GM21447 (cell line): Measurements from ENCODE around the gene ZSCAN2.
A peak's percentile ranks its signal among the peaks of the same experiment; 100 is the strongest.

Experiments
- ATAC-seq: cut with Tn5 transposase; IDR thresholded peaks from one replicate; pipeline ENCODE4 v1.9.1; 2021; ENCODE audit not compliant: unreplicated experiment

Gene ZSCAN2

DNA sequence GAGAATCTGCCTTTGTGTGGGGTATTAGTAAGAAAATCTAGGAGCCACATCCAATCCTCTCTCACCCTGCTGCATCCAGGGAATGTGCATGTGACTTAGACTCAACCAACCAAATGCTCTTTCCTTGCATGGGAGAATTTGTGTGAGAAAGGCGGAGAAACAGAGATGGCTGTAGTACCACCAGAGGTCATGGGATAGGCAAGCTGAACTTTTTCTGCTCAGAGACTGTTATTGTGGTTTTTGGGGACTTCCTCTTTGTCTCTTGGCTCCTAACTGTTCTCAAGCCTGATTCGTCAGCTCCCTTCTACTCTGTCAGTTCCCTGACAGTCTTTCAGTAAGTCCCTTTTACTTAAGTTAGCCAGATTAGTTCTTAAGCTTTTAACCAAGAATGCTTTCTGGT is 2.6 kb upstream of the ZSCAN2 start:
- ATAC-seq = peak; percentile 49

DNA sequence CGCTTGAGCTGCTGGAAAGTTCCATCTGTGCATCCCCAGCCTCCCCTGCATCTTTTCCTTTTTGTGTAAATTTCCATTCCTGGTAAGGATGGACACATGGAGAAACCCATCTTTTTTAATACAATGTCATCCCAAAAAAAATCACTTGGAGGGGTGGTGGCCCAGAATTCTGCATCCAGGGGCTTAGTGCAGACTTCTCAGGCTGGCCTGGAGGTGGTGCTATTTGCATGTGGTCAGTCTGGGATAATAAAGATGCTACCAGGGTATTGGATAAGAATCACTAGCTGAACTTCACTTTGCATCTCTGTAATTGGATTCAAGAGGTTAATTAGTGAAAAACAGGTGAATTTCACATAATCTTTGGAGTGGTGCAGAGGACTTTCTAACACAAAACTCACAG is 1.8 kb upstream of the ZSCAN2 start:
- ATAC-seq = no peak

DNA sequence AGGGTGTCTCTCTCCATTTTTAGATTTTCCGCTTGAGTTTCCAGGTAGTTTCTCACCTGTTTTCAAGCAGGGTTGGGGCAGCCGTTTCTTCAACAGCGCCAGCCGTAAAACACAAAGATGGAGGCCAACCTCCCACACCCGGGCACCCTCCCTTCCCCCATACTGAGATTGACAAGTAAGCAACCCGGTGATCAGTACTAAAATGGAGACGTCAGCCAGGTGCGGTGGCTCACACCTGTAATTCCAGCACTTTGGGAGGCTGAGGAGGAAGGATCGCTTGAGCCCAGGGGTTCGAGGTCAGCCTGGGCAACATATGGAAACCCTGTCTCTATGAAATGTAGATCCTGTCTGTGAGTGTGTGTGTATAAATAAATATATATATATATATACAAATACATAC is 903 bp upstream of the ZSCAN2 start:
- no peak for ATAC-seq

DNA sequence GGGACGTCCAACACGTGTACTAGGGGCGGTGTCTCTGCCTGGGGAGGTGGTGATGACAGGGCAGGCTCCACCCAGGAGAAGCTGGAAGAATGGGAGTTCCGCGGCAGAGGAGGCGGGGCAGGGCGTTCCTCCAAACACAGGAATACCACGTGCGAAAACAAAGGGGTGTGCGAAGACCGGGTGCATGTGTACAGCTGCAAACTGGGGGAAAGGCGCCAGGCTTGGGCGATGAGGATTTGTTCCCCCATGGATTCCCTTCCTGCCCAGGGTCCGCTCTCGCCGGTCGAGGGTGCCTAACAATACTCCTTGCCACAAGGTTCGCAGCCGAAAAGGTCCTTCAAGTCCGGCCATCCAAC is 500 bp upstream of the ZSCAN2 start:
- ATAC-seq = no peak

DNA sequence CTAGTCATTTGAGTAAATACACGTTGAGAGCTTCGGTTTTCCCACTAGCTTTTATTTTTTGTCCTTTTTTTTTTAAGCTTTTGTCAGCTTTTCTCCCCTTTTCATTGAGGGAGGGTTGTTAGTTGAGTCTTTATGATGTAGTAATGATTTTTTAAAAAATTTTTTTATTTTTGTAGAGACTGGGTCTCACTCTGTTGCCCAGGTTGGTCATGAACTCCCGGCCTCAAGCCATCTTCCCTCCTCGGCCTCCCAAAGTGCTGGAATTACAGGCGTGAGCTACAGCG is 688 bp downstream of the ZSCAN2 start:
- ATAC-seq = no peak

DNA sequence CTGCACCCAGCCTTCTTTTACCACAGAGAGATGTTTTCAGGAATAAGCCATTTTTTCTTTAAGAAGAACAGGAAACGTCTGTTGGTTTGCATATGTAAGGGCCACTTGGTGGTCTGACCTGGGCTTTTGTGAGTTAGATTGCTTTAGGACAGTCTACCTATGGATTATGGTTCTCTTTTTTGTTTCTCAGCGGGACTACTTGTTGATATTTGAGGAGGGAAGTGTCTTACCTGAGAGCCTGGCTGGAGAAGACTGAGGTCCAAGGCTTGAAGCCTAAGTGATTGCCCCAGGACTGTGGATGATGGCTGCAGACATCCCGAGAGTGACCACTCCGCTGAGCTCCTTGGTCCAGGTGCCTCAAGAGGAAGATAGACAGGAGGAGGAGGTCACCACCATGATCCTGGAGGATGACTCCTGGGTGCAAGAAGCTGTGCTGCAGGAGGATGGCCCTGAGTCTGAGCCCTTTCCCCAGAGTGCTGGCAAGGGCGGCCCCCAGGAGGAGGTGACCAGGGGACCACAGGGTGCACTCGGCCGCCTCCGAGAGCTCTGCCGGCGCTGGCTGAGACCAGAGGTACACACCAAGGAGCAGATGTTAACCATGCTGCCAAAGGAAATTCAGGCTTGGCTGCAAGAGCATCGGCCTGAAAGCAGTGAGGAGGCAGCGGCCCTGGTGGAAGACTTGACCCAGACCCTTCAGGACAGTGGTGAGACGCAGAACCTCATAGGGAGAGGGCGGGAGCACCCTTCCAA is 3.0 kb downstream of the ZSCAN2 start:
- no peak for ATAC-seq

DNA sequence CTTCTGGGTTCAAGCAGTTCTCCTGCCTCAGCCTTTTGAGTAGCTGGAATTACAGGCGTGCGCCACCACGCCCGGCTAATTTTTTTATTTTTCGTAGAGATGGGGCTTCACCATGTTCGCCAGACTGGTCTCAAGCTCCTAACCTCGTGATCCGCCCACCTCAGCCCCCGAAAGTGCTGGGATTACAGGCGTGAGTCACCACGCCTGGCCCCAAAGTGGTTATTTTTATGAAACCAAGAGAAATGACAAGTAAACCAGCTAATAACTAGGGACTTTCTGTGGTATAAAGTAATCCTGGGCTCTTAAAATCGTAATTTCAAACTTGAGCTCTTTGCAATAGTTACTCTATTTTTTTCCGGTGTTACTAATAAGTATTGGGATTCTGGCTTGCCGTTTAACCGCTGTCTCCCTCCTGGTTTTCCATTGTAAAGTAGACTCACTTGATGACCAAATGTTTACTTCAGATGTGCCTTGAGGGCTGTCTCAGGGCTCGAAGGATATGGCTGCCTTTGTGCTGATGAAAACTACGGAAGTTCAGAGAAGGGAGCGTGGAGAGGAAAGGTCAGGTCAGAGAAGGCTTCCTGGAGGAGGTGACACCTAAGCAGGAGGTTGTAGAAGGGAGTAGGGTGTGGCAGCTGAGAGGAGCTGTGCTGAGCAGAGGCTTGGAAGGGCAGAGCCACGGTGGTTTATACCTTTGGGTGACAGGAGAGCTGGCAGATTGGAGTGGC is 4.2 kb downstream of the ZSCAN2 start:
- ATAC-seq = no peak

DNA sequence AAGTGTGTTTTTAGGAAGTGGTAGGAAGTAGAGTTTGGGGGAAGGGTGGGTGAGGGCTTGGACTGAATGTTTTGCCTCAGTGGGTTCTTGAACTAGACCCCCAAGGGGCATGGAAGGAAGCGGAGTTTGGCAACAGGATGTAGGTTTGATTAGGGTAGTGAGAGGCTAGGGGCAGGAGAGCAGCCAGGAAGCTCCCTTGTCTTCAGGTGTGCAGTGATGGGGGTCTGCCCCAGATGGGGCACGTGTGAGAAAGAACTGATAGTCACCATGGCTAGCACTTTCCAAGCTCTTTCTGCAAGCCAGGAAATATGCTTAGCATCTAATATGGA is 4.7 kb downstream of the ZSCAN2 start:
- no peak for ATAC-seq

DNA sequence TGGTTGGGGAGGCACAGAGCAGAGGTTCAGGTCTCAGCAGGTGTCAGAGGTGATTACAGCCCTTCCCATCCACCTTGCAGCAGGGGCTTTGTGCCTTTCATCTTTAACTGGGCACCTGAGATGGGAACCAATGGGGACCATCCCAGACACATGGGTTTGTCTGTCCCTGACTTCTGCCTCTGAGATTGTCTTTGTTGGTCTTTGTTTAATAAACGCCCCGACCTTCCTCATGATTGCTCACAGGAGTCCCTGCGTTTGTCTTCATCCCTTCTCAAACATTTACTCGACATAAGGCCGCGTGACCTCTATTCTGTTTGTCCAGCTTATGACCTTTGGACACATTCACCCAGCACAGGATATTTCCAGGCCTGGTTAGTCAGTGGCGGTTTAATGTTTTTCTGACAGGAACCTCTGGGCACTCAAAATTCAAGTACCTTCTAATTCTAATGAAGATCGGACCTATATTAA is 5.9 kb downstream of the ZSCAN2 start:
- ATAC-seq = no peak

DNA sequence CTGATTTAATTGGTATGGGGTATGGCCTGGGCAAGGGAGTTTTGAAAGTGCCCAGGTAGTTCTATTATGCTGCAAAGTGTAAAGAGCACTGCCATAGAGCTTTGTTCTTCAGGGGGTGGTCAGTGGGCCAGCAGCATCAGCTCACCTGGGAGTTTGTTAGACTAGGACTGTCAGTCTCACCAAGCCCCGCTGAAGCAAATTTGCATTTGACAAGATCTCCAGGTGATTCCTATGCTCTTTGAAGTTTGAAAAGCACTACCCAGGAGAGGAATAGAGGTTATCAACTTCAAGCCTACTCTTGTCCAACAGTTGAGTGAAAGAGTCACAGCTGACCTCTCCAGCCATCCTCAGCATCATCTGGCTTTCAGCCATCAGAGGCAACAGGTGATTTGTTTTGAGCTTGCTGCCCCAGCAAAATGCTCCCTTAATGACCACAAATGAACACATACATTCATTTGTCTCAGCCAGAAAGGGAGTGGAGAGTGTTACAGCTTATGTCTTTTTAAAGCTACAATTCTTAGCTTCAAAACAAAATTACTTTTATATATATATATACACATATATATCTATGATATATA is 8.0 kb downstream of the ZSCAN2 start:
- ATAC-seq = no peak

DNA sequence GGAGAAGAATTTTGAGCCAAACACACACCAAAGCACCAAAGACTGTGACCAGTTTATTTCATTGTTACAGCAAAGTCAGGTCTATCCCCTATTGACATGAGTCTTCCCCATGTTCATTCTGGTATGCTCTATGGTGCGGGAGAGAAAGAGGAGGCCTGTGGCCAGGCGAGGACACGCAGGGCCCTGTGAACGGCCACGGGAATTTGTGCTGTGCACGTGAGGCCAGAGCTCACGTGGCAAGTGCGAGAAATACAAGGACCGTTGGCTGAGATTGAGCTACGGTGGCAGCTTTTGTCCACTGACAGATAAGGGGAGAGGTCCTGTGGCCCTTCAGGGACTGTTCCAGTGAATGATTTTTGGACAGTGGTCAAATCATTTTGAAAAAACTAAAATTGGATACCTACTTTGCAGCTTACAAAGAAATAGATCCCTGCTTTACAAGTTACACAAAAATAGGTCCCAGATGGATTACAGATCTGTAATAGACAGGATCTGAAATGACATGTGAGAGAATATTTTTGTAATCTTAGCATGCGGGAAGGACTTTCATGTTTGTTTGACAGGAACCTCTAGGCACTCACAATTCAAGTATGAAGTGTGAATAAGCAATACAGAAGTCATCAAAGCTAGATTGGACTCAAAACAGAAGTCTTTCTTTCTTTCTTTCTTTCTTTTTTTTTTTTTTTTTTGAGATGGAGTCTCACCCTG is 9.2 kb downstream of the ZSCAN2 start:
- ATAC-seq = no peak

DNA sequence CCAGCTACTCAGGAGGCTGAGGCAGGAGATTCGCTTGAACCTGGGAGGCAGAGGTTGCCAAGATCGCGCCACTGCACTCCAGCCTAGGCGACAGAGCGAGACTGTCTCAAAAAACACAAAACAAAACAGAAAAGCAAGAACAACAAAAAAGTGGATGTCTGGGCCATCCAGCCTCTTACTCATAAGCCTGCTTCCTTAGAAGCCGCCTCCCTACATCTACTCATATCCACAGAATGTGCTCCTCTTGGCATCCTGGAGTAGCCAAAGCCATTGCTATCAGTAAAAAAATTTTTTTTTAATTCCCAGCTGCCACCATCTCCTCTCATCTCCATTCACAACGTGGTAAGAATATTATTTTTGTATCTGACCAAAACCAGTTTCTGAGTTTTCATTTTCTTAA is 10.8 kb downstream of the ZSCAN2 start:
- ATAC-seq = no peak

DNA sequence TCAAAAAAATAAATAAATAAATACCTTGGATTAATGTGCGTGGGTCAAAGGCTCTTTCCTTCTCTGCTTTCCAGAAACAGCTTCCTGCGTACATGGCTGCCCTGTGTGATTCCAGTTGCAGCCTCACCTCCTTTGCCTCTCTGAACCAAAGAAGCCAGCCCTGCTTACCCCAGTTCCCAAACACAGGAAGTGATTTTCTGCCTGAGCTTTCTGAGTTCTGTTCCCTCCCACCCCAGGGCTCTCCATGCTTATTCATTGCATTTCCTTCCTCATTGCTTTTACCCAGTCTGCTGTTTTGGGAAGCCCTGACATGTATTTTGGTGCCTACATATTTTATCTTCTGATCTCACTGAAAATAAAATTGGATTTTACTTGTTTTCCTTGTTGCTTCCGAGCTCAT is 15.4 kb downstream of the ZSCAN2 start:
- no peak for ATAC-seq

DNA sequence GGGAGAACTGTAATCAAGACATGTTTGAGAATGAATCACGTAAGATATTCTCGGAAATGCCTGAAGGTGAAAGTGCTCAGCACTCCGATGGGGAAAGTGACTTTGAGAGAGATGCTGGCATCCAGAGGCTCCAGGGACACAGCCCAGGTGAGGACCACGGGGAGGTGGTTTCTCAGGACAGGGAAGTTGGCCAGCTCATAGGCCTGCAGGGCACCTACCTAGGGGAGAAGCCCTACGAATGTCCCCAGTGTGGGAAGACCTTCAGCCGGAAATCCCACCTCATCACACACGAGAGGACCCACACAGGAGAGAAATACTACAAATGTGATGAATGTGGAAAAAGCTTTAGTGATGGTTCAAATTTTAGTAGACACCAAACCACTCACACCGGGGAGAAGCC is 19.8 kb downstream of the ZSCAN2 start:
- no peak for ATAC-seq

DNA sequence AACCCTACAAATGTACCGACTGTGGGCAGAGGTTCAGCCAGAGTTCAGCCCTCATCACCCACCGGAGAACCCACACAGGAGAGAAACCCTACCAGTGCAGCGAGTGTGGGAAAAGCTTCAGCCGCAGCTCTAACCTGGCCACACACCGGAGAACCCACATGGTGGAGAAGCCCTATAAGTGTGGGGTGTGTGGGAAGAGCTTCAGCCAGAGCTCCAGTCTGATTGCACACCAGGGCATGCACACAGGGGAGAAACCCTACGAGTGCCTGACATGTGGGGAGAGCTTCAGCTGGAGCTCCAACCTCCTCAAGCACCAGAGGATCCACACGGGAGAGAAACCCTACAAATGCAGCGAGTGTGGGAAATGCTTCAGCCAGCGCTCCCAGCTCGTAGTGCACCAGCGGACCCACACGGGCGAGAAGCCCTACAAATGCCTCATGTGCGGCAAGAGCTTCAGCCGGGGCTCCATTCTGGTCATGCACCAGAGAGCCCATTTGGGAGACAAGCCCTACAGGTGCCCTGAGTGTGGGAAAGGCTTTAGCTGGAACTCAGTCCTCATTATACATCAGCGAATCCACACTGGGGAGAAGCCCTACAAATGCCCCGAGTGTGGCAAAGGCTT is 20.7 kb downstream of the ZSCAN2 start:
- ATAC-seq = no peak

DNA sequence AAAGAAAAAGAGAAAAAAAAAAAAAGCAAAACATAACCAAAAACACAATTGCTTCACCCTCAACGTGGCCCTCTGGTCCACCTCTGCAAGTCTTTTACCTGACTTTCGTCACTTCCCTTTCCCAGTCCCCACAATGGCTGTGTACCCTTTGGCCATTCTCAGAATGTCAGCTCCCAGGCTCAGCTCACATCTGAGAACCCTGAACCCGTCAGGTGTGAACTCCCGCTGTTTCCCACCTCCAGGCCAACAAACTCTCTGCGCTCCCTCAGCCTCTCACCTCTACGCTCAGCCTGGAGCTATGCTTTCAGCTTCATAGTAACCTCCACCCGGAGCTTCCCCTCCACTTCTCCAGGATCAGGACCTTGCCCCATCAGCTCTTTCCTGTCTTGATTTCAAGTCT is 23.6 kb downstream of the ZSCAN2 start:
- ATAC-seq = no peak

DNA sequence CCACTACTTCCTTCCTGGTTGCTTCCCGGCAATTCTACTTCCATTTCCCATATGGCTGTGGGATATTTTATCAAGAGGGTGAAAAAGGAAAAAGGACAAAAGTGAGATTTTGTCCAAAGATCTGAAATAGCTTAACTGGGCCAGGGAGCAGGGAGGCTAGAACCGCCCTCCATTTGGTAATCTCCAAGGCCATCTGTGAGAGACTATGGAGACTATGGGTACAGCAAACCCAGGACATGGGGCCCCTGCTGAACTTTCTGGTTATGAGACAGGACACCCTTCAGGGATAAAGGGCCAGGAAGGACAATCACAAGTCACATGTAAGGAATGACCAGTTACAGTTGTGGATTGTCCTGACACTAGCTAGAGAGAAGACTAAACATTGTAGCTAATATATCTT is 24.3 kb downstream of the ZSCAN2 start:
- no peak for ATAC-seq

DNA sequence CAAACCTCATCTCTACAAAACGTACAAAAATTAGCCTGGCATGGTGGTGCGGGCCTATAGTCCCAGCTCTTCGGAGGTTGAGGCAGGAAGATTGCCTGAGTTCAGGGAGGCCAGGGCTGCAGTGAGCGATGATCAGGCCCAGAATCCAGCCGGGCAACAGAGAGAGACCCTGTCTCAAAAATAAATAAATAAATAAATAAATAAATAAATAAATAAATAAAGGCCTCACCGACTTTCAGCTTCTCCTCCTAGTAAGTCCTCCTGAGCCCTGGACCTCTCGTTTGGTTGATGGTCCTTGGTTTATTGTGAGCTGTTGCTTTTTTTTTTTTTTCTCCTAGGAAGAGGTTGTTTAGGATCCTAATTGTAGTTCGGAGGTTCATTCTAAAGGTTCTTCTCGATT is 28.2 kb downstream of the ZSCAN2 start:
- no peak for ATAC-seq

DNA sequence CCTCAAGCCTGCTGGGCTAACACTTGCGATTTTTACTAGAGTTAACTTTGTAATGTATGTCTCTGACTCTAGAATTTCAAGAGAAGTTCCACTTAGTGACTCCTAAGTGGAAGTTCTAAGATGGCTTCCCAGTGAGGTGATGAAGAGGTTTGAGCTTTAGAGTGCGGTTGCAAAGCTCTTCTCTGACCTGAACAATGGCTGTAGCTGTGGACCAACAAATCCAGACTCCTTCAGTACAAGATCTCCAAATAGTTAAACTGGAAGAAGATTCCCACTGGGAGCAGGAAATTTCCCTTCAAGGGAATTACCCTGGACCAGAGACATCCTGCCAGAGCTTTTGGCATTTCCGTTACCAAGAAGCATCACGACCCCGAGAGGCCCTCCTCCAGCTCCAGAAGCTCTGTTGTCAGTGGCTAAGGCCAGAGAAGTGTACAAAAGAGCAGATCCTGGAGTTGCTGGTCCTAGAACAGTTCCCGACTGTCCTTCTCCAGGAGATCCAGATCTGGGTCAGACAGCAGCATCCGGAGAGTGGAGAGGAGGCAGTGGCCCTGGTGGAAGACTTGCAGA is 31.0 kb downstream of the ZSCAN2 start:
- ATAC-seq = no peak

DNA sequence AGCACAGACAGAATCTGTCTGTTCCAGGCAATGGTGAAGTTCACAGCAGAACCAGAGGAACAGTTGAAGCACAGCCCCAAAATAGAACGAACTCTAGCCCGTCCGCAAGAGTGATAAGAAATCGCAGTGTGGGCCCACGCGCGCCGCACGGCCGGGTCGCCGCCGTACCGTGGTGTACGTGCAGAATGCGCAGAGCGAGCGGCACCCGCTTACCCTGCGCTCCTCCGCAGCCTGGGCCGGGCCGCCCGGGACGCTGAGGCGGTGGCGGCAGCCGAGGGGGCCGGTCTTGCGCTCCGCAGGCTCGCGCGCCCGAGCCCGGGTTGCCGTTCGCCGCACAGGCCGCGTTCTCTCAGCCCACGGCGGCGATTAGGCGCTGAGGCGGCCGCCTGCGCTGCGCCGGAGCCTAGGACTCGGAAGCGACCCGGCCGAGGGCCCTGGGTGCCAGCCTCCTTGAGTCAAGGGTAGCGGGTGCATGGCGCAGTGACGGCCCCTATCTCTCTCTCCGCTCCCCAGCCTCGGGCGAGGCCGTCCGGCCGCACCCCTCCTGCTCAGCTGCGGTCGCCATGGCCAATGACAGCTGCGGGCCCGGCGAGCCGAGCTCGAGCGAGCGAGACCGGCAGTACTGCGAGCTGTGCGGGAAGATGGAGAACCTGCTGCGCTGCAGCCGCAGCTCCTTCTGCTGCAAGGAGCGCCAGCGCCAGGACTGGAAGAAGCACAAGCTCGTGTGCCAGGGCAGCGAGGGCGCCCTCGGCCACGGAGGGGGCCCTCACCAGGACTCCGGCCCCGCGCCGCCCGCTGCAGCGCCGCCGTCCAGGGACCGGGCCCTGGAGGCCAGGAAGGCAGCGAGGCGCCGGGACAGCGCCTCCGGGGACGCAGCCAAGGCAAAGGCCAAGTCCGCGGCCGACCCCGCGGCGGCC is 32.8 kb downstream of the ZSCAN2 start:
- peak; percentile 40 for ATAC-seq
